WTC11 (cell line): Measurements from ENCODE around the gene ITGA2B.

Experiments used
- ATF6 ChIP-seq: sonication (generic); formaldehyde crosslinking; IDR thresholded peaks from 2 replicates; pipeline ENCODE4 v1.8.1; 2023; ENCODE audit warnings: mild to moderate bottlenecking, missing genetic modification reagents
- CREB1 ChIP-seq: sonication (generic); formaldehyde crosslinking; IDR thresholded peaks from 2 replicates; pipeline ENCODE4 v1.8.0; 2023; ENCODE audit warnings: mild to moderate bottlenecking, missing genetic modification reagents
- CTCF ChIP-seq: fragments of 200-600 bp; IDR thresholded peaks from 2 replicates; pipeline ENCODE4 v1.8.0; 2022; ENCODE audit warnings: antibody characterized with exemption
- ESRRA ChIP-seq: sonication (generic); formaldehyde crosslinking; IDR thresholded peaks from 2 replicates; pipeline ENCODE4 v1.8.1; 2022; ENCODE audit warnings: mild to moderate bottlenecking, missing genetic modification reagents, borderline replicate concordance
- FOXP1 ChIP-seq: sonication (generic); formaldehyde crosslinking; IDR thresholded peaks from 2 replicates; pipeline ENCODE4 v1.8.0; 2022; ENCODE audit warnings: missing genetic modification reagents, mild to moderate bottlenecking, moderate library complexity, borderline replicate concordance
- JUN ChIP-seq: sonication (generic); formaldehyde crosslinking; IDR thresholded peaks from 2 replicates; pipeline ENCODE4 v1.8.0; 2023; ENCODE audit warnings: mild to moderate bottlenecking, missing genetic modification reagents
- MAX ChIP-seq: sonication (generic); formaldehyde crosslinking; IDR thresholded peaks from 2 replicates; pipeline ENCODE4 v1.8.0; 2022; ENCODE audit warnings: mild to moderate bottlenecking, missing genetic modification reagents
- NFE2L1 ChIP-seq: sonication (generic); formaldehyde crosslinking; IDR thresholded peaks from 2 replicates; pipeline ENCODE4 v1.8.1; 2023; ENCODE audit warnings: missing genetic modification reagents
- NR2C2 ChIP-seq: sonication (generic); formaldehyde crosslinking; IDR thresholded peaks from 2 replicates; pipeline ENCODE4 v1.8.0; 2022; ENCODE audit warnings: mild to moderate bottlenecking, missing genetic modification reagents
- NR3C1 ChIP-seq: sonication (generic); formaldehyde crosslinking; conservative IDR thresholded peaks from 2 replicates; pipeline ENCODE4 v1.8.1; 2023; ENCODE audit warnings: low read depth, mild to moderate bottlenecking, missing genetic modification reagents
- SMAD3 ChIP-seq: sonication (generic); formaldehyde crosslinking; IDR thresholded peaks from 2 replicates; pipeline ENCODE4 v1.8.0; 2022; ENCODE audit warnings: missing genetic modification reagents, mild to moderate bottlenecking, borderline replicate concordance
- SP1 ChIP-seq: sonication (generic); formaldehyde crosslinking; conservative IDR thresholded peaks from 2 replicates; pipeline ENCODE4 v1.8.1; 2022; ENCODE audit warnings: missing genetic modification reagents
- USF2 ChIP-seq: sonication (generic); formaldehyde crosslinking; IDR thresholded peaks from 2 replicates; pipeline ENCODE4 v1.8.1; 2023; ENCODE audit warnings: mild to moderate bottlenecking, missing genetic modification reagents, moderate library complexity
- ZNF425 ChIP-seq: fragments of 250-450 bp; sonication (Bioruptor Pico); conservative IDR thresholded peaks from 2 replicates; pipeline ENCODE4 v1.9.0; 2021; ENCODE audit warnings: mild to moderate bottlenecking

- TF ChIP-seq SP1 (CRISPR knock-in tag) (peak; percentile 41; the same call in 1 of the 2 replicates), SMAD3 (CRISPR knock-in tag) (no peak), ESRRA (CRISPR knock-in tag) (no peak), ZNF425 (no peak), NFE2L1 (CRISPR knock-in tag) (no peak), FOXP1 (no peak), MAX (CRISPR knock-in tag) (no peak; the same call in 1 of the 2 replicates), NR2C2 (CRISPR knock-in tag) (no peak; the same call in 1 of the 2 replicates), CTCF (peak; percentile 38; the same call in 1 of the 2 replicates), ATF6 (CRISPR knock-in tag) (no peak), JUN (no peak), CREB1 (no peak), NR3C1 (no peak), USF2 (no peak)
These were observed 43.9 kb downstream of the ITGA2B start for GRCh38 chr17:44345454-44346026.
